Measurements from ENCODE around the gene TEAD1.

DNA sequence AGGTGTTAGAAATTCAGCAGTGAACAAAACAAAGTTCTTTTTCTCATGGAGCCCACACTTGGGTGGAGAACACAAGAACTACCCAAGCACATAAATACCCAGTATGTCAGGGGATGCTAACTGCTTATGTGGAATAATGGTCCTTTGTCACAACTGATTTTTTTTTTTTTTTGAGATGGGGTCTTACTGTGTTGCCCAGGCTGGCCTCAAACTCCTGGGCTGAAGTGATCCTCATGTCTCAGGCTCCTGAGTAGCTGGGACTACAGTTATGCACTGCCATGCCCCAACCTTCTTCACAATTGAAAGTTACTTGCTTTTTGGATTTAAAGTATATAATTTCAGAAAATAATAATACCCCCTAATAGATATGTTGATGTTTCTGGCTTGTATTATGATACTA, 212.3 kb downstream of the TEAD1 start:
- TF ChIP-seq, protein P1, sequence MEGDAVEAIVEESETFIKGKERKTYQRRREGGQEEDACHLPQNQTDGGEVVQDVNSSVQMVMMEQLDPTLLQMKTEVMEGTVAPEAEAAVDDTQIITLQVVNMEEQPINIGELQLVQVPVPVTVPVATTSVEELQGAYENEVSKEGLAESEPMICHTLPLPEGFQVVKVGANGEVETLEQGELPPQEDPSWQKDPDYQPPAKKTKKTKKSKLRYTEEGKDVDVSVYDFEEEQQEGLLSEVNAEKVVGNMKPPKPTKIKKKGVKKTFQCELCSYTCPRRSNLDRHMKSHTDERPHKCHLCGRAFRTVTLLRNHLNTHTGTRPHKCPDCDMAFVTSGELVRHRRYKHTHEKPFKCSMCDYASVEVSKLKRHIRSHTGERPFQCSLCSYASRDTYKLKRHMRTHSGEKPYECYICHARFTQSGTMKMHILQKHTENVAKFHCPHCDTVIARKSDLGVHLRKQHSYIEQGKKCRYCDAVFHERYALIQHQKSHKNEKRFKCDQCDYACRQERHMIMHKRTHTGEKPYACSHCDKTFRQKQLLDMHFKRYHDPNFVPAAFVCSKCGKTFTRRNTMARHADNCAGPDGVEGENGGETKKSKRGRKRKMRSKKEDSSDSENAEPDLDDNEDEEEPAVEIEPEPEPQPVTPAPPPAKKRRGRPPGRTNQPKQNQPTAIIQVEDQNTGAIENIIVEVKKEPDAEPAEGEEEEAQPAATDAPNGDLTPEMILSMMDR (IDR thresholded peaks at IDR 0.05), result no peak
- no peak for TF ChIP-seq SIN3A (IDR thresholded peaks at IDR 0.05; ENCODE audit: borderline replicate concordance, insufficient read depth, low read depth, low read length)
- TF ChIP-seq POLR2AphosphoS5 (IDR thresholded peaks at IDR 0.05; ENCODE audit: low read depth, low read length), result no peak
